HL-60/S4 treated with phorbol 12-myristate 13-acetate at 8.2 ng/mL for 4 days and 3 days (cell line): ENCODE results near the gene TMEM151A.

Experiments used
- in situ Hi-C: fragments of 300-500 bp; cut with MboI; formaldehyde crosslinking; loops from 2 replicates; pipeline ENCODE4 v1.15.0; 2022; ENCODE audit warnings: low sequenced_read_pairs

Gene TMEM151A

GRCh38 chr11:66334605-66335442 lies 43.1 kb downstream of the TMEM151A start:
- in situ Hi-C loops = no loop called here

DNA sequence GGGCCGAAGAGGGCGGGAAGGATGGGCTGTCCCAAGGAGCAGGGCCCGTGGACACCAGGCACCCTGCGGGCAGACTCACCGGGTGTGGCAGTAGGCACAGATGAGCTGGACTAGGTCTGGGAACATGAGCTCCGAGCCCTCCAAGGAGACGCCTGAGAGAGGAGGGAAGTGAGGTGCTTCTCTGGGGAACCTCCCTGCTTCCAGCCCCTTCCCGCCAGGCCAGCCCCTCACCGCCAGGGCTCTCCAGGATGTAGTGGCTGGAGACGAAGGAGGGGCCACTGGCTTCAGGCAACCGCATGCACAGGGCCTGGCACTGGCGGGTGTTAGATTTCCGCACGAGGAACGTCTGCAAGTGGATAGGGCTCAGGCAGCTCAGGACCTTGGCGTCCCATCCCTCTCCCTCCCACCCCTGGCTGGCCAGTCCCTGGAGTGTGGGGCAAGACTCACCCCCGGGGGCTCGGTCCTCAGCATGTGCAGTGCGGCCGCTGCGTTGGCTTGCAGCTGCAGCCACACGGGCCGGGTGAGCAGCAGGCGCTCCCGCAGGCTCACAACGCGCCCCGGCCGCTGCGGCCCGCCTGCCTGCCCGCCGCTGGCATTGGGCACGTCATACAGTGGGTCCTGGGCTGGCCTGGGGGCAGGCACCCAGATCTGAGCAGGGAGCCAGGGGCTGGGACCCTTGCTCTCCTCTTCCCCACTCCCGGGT lies 44.0 kb downstream of the TMEM151A start:
- in situ Hi-C loops = no loop called here

- in situ Hi-C loops = no loop called here
Observed at GRCh38 chr11:66336234-66337102, 44.8 kb downstream of the TMEM151A start, which contains the start of gene RIN1. Gene RIN1, minus strand, starts transcription at chr11:66336434. Its CDS starts 32 bp downstream, at chr11:66336402.

DNA sequence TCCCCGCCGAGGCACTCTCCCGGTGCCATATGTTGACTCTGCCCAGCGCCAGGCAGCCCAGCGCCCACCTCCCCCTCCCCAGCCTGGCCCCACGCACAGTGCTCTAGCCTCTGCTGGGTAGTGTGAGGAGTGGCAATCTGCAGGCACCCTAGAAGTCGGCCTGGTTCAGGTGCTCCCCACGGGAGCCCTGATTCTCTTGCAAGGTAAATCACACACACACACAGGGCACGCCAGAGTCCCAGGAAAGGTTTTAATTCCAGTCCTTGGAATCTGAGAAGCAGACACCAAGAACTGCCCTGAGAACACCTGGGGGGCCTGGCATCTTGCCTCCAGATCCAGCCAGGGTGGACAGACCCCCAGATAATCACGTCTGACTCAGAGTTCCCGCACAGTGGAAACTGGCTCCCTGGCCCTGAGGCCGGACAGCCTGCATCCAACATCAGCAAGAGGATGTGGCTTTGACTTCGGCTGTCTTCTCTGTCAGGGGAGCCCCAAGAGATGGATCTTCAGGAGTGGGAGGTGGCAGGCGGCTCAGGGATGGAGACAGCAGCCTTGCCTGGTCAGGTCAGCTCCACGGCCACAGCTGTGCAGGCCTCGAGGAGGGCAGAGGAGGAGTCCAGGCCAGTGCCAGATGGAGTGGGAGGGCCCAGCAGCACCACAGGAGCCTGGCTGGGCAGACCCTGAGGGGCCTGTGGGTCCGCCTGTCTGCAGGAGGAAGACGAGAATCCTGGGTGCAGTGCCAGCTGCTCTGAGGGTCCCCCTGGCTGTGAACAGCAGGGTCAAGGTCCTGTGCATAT lies 45.6 kb downstream of the TMEM151A start:
- in situ Hi-C loops = no loop called here

DNA sequence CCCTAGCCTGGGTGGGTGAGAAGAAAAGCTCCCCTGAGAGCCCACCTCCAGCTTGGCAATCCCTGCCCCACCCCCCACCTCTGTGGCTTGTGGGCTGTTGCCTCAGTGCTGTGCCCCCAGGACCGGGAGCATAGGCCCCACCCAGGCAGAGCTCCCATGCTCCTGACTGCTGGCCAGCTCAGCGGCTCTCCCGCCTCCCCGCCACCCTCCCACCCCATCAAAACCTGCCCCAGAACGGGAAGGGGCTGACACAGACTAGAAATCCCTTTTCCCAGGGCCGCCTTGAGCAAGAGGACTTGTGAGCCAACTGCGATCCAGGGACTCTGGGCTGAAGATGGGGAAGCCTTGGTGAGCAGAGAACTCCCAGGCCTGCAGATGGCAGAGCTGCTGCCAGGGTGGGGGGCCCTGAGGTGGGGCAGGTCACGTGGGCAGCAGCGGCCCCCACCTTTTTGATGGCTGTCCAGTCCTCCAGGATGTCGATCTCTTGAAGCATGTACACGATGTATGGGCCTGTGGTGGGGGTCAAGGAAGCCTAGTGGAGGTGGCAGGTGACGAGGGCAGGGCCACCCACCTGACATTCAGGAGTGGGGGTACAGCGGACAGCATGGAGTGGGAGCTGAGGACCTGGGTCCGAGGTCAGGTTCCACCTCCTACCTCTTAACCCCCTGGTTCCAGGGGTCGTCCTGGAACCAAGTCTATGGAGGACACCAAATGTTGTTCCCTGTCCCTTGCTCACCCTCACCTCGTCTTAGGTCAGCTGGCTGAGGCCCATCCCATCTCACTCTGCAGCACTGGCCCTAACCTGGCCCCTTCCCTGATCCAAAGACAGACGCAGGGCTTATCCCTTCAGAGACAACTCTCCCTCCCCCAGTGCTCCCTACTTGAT lies 46.8 kb downstream of the TMEM151A start:
- in situ Hi-C loops = no loop called here

DNA sequence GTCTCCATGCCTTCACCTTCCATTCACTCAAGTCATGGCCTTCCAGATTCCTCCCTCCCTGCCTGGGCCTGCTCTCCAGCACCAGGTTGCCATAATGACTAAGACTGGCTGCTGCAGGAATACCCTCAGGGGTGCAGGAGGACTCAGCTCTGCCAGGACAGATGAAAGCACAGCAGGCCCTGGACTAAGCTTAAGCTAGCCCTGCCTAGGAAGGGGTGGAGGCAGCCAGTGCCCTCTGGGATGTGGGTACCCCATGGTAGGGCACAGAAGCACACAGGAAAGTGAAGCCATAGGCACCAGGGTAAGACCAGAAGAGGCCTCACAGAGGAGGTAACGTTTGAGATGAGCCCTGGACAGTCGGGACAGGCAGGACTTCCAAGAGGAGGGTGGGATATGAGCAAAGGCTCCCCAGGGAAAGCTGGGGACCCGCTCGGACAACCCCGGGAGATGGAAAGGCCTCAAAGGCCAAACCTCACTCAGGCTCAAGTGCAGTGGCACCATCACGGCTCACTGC lies 47.5 kb downstream of the TMEM151A start:
- in situ Hi-C loops = no loop called here

DNA sequence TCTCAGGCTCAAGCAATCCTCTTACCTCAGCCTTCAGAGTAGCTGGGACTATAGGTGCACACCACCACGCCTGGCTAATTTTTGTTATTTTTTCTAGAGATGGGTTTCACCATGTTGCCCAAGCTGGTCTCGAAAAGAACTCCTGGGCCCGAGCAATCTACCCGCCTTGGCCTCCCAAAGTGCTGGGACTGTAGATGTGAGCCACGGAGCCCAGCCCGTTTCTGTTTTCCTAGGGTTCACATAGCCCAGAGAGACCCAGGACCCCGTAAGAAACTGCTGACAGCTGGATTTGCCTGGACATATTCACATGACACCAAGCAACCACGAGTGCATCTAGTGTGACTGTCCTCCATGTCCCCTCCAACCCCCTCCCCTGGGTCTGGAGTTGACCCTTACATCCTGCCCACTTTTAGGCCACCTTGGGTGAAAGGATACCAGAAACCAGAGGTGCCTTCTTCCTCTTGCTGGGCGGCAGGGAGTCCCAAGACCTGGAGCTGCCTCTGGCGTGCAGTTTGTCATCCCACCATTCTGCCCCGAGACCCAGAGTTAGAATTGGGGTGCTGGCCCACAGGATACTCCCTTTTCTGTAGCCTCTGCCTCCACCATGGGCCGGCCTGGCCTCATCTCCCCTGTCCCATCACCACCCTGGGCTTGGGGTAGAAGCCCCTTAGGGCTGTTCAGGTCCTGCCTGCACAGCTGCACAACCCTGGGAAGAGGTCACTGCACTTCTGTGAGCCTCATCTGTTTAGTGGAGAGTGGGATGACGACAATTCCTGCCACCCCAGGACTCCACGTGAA lies 48.2 kb downstream of the TMEM151A start:
- in situ Hi-C loops = no loop called here

- in situ Hi-C loops = no loop called here
Observed at GRCh38 chr11:66340596-66341501, 49.2 kb downstream of the TMEM151A start.

DNA sequence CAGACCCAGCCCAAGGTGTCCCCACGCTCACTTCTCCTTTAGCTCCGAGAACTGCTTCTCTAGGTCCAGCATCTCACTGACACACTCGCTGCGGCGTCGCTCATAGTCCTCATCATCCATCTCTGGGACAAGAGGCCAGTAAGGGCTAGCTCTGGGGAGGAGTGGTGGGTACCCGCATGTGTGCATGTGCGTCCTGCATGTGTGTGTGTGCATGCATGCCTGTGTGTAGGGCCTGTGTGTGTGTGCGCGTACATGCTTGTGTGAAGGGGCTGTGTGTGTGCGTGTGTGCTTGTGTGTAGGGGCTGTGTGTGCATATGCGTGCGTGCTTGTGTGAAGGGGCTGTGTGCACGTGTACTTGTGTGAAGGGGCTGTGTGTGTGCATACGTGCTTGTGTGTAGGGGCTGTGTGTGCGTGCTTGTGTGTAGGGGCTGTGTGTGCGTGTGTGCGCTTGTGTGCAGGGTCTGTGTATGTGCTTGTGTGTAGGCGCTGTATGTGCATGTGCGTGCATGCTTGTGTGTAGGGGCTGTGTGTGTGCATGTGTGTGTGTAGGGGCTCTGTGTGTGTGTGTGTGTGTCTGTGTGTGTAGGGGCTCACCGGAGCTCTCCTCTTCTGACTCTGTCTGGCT lies 49.9 kb downstream of the TMEM151A start:
- in situ Hi-C loops = no loop called here

- in situ Hi-C loops = no loop called here
Observed at GRCh38 chr11:66343176-66343575, 51.5 kb downstream of the TMEM151A start.

- in situ Hi-C loops = no loop called here
Observed at GRCh38 chr11:66344550-66345315, 53.0 kb downstream of the TMEM151A start, which contains the start of gene BRMS1. Gene BRMS1, minus strand, starts transcription at chr11:66345104. Its CDS starts 2,870 bp downstream, at chr11:66342234.

GRCh38 chr11:66345316-66345649 lies 53.6 kb downstream of the TMEM151A start:
- in situ Hi-C loops = no loop called here
